HG02798 (cell line): ENCODE data around the gene BPIFA2.

Experiments used
- ATAC-seq: cut with Tn5 transposase; IDR thresholded peaks from one replicate; pipeline ENCODE4 v1.9.1; 2021; ENCODE audit warnings: mild to moderate bottlenecking; ENCODE audit not compliant: unreplicated experiment, poor library complexity

BPIFA2 gene

DNA sequence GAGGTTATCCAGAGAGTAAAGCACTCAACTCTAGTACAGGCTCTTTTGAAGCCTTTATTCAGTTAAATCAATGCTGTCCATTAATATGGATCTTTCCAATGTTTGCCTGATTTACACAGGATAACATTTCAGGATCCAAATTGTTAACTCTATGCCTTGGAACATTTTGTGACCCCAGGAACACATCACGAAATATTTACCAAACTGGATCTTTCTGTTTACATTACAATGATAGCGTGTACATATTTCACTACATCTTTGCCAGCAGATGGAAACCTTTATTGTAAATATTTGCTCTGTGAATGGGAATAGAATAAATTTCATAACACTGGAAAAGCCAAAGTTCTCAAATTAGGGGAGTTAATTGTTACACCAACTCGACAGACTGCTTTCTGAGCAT is 23.5 kb downstream of the BPIFA2 start:
- ATAC-seq = no peak

- ATAC-seq = no peak
Observed at GRCh38 chr20:33191955-33192354, 24.0 kb downstream of the BPIFA2 start.

- ATAC-seq = no peak
Observed at GRCh38 chr20:33192912-33193501, 25.0 kb downstream of the BPIFA2 start.

DNA sequence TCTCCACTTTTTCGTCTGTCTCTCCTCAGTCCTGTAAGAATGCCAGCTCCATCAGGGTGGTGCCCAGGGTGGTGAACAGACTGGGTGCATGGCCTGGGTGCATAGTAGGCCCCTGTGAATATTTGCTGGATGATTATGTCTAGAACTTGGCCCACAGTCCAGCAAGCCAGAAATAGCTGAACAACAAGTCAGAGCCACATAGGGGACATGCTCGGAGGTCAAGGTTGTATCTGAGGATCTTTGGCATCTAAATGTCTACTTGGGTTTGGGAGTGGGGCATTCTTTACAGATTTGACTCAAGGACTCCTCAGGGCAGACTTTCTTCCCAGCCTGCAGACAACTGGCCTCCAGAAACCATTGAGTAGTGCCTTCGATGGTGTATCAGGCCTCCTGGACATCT is 31.1 kb downstream of the BPIFA2 start:
- no peak for ATAC-seq

DNA sequence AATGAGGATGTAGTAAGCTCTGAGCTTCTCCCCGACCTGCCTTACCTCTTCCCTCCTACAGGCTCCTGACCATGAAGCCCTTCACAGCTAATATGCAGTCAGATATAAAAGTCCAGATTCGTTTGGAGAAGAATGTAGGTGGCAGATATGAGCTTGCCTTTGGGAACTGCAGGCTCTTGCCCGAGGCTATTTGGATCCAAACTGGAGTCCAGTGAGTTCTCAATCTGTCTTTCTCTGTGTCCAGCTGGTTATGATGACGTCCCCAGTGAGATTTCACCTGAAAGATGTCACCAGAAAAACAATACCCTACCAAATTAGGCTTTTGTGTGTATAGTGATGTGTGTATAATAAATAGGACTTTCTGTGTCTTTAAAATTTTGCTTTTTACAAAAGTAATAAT is 34.5 kb downstream of the BPIFA2 start:
- ATAC-seq = no peak

DNA sequence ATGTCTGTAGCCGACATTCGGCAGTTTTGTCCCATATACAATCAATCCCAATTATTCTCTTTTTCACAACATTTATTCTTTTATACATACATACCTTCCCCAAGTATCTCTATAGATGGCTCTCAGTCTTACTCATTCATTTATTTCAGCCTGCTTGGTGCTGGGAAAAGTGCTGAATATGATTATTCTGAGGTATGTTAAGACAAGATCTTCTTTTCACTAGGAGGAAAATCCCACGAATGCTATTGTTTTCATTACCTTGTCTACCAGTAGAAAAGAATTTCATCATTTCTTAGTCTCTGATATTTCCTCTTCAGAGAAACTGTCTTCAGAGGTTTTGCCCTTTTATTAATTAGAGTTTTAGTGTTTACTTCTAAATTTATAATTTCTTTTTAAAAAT is 35.5 kb downstream of the BPIFA2 start:
- ATAC-seq = no peak

DNA sequence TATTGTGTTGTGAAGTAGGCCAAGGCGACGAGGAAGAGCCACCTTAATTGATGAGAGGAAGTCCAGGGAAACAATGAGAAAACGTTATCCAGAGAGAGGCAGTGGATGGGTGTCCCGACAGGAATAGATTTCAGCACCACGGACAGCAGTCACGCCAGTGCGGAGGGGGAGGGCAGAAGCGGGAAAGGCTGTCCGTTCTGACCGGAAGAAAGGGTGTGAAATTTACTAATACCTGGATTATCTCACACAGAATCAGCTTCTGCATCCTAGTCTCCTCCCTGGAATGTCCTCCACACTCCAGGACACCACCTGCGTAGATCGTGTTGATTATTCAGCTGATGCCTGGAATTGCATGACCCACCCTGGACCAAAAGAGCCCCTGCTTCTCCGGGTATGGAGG is 41.8 kb downstream of the BPIFA2 start:
- ATAC-seq = no peak

GRCh38 chr20:33210371-33210770 is 42.4 kb downstream of the BPIFA2 start:
- no peak for ATAC-seq

DNA sequence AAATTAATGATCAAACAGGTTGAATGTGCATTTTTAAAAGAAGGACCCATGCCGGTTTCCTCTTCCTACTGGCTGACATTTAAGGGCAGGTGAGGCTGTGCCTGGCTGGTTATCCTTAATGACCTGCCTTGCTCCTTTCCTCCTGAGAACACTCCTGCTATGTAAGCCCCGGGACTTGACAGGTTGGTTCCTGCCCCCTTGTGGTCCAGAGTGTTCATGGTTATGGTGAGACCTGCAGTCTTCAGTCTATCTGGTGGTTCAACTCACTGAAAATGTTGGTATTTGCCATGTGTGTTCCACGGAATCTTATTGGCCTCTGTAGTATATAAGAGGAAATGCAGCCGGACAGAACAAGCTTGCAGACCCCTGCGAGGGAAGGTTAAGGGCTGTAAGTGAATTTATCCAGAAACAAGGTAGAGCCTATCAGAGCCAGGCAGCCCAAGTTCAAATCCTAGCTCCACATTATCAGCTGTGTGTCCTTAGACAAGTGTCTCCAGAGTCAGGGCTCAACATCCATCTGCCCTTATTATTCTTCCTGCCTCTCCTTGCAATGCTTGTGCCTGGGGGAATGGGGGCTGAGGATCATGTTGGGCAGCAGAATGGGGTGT is 44.0 kb downstream of the BPIFA2 start:
- ATAC-seq = no peak

DNA sequence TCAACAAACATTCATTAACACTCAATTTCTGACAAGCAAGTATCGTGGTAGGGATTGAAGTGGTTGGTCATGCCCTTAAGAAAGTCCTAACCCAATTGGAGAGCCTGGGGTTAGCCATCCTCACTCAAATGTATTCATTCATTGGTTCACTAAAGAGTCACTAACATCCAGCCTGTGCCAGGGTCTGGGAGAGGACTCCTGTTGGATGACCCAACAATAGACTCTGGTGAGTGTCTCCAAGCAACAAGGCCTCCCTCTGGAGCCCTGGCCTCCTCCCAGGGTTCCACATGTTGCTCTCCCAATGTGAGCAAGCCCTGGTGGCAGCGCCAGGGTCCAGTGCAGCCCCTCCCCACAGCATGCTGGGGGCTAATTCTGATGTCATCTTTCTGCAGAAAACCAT is 49.1 kb downstream of the BPIFA2 start, which contains the start of gene BPIFA3:
Gene BPIFA3 (plus strand): TSS at position 301 of the 400 bp plus-strand sequence. CDS start 185 bp downstream, outside the sequence.
- ATAC-seq = no peak

- no peak for ATAC-seq
Observed at GRCh38 chr20:33224399-33224798, 56.4 kb downstream of the BPIFA2 start.

- no peak for ATAC-seq
Observed at GRCh38 chr20:33229843-33230242, 61.9 kb downstream of the BPIFA2 start.
